H1 (cell line): ENCODE data around the gene TSC22D3. TPM values are rescaled to one million over a fixed set of nuclear protein-coding genes. Genes with fewer than 3 reads are reported as not detected.

Source experiments
- CTCF ChIA-PET: fragments of 300-600 bp; sonication (Branson Sonifier 250); formaldehyde crosslinking; loops from one replicate; lab custom pipeline; 2021; ENCODE audit not compliant: partially characterized antibody; lab: Charles Lee
- POLR2A ChIA-PET: fragments of 300-600 bp; sonication (Branson Sonifier 250); formaldehyde crosslinking; loops from one replicate; lab custom pipeline; 2021; ENCODE audit warnings: inconsistent platforms; ENCODE audit not compliant: partially characterized antibody; lab: Charles Lee
- DNase-seq, 2 experiments: peaks; one replicate each; pipeline versions ENCODE4 v3.0.0 to v3.0.0-alpha.2; 2010 to 2022; ENCODE audit warnings: low spot score in 2 of 2, low read depth in 1 of 2, mixed read lengths in 1 of 2
- FAIRE-seq: peaks from 2 replicates; lab custom pipeline; 2011; peaks lifted over from hg19 to GRCh38; lab: Jason Lieb, UNC
- H2AFZ ChIP-seq: 2 replicates; pipeline ENCODE4 v1.8.1; 2012; ENCODE audit warnings: low read length, inconsistent platforms
- H2AK5ac ChIP-seq: 2 replicates; pipeline ENCODE4 v1.6.1; 2013; ENCODE audit warnings: low read depth, low read length
- H2BK120ac ChIP-seq: replicated peaks from 2 replicates; pipeline ENCODE3; 2013; ENCODE audit warnings: low read depth, low read length, inconsistent platforms
- H2BK12ac ChIP-seq: 2 replicates; pipeline ENCODE4 v1.6.1; 2013; ENCODE audit warnings: low read depth, low read length
- H2BK15ac ChIP-seq: 2 replicates; pipeline ENCODE4 v1.6.1; 2013; ENCODE audit warnings: low read length
- H2BK20ac ChIP-seq: 2 replicates; pipeline ENCODE4 v1.6.1; 2013; ENCODE audit warnings: low read length
- H2BK5ac ChIP-seq: 2 replicates; pipeline ENCODE4 v1.6.1; 2013; ENCODE audit warnings: low read depth, low read length
- H3K14ac ChIP-seq: 2 replicates; pipeline ENCODE4 v1.6.1; 2013; ENCODE audit warnings: inconsistent platforms; ENCODE audit not compliant: insufficient read length
- H3K18ac ChIP-seq: 2 replicates; pipeline ENCODE4 v1.6.1; 2013; ENCODE audit warnings: low read length; ENCODE audit errors: extremely low read depth
- H3K23ac ChIP-seq: 2 replicates; pipeline ENCODE4 v1.6.1; 2013; ENCODE audit warnings: inconsistent platforms; ENCODE audit not compliant: insufficient read length
- H3K23me2 ChIP-seq: 2 replicates; pipeline ENCODE4 v1.6.1; 2013; ENCODE audit warnings: low read depth, low read length
- H3K27ac ChIP-seq: 2 replicates; pipeline ENCODE4 v1.6.1; 2011; ENCODE audit warnings: low read depth, low read length, inconsistent platforms
- H3K27me3 ChIP-seq, 4 experiments: replicated peaks in 1 of 4; 1 replicate in 1 of 4; 2 replicates in 3 of 4; pipeline versions ENCODE4 v1.6.1 to v1.8.1; 2011 to 2013; ENCODE audit warnings: low read length in 3 of 4, mild to moderate bottlenecking in 3 of 4, inconsistent platforms in 2 of 4, mixed read lengths in 2 of 4, moderate library complexity in 1 of 4; ENCODE audit not compliant: control insufficient read depth in 3 of 4, insufficient read depth in 3 of 4; ENCODE audit errors: extremely low read depth in 1 of 4
- H3K36me3 ChIP-seq, 4 experiments: 2 replicates each; pipeline versions ENCODE4 v1.6.1 to v1.8.1; 2011 to 2013; ENCODE audit warnings: mild to moderate bottlenecking in 4 of 4, low read length in 3 of 4, moderate library complexity in 2 of 4, control low read depth in 1 of 4, inconsistent platforms in 1 of 4; ENCODE audit not compliant: insufficient read depth in 4 of 4, control insufficient read depth in 2 of 4
- H3K4ac ChIP-seq: replicated peaks from 2 replicates; pipeline ENCODE3; 2013; ENCODE audit warnings: low read length, low read depth, mixed read lengths, inconsistent platforms; ENCODE audit not compliant: insufficient read length
- H3K4me1 ChIP-seq, 4 experiments: replicated peaks in 1 of 4; 1 replicate in 1 of 4; 2 replicates in 3 of 4; pipeline versions ENCODE4 v1.6.1 to v1.8.1; 2011 to 2013; ENCODE audit warnings: low read length in 3 of 4, inconsistent platforms in 2 of 4, mixed read lengths in 1 of 4; ENCODE audit not compliant: insufficient read depth in 4 of 4, control insufficient read depth in 3 of 4
- H3K4me2 ChIP-seq, 2 experiments: 2 replicates each; pipeline versions ENCODE4 v1.6.1 to v1.8.1; 2011 to 2013; ENCODE audit warnings: low read depth in 2 of 2, low read length in 2 of 2, control low read depth in 1 of 2, inconsistent platforms in 1 of 2, mild to moderate bottlenecking in 1 of 2; ENCODE audit not compliant: insufficient read depth in 1 of 2
- H3K4me3 ChIP-seq, 4 experiments: fragments of 200-600, 300-600 bp in 1 of 4; sonication (generic), shearing (Covaris generic), sonication (Bioruptor Twin) in 1 of 4; 2 replicates each; pipeline versions ENCODE4 v1.5.1 to v1.8.1; 2011 to 2016; ENCODE audit warnings: low read length in 4 of 4, low read depth in 3 of 4, control low read depth in 2 of 4, inconsistent platforms in 2 of 4, mild to moderate bottlenecking in 2 of 4, mixed read lengths in 1 of 4, moderate library complexity in 1 of 4; ENCODE audit not compliant: insufficient read depth in 2 of 4; ENCODE audit errors: extremely low read depth in 1 of 4
- H3K56ac ChIP-seq: replicated peaks from 2 replicates; pipeline ENCODE3; 2013; ENCODE audit warnings: low read depth, mild to moderate bottlenecking, mixed read lengths, low read length, inconsistent platforms; ENCODE audit not compliant: insufficient read length
- H3K79me1 ChIP-seq: 2 replicates; pipeline ENCODE4 v1.6.1; 2013; ENCODE audit warnings: low read depth, low read length, control low read depth
- H3K79me2 ChIP-seq, 2 experiments: 2 replicates each; pipeline versions ENCODE4 v1.6.1 to v1.8.1; 2012 to 2013; ENCODE audit warnings: low read length in 2 of 2, mild to moderate bottlenecking in 2 of 2, inconsistent platforms in 1 of 2; ENCODE audit not compliant: insufficient read depth in 2 of 2, control insufficient read depth in 1 of 2
- H3K9ac ChIP-seq, 4 experiments: replicated peaks in 1 of 4; 1 replicate in 1 of 4; 2 replicates in 3 of 4; pipeline versions ENCODE4 v1.6.1 to v1.8.1; 2011 to 2013; ENCODE audit warnings: low read depth in 3 of 4, low read length in 3 of 4, control low read depth in 2 of 4, mild to moderate bottlenecking in 2 of 4, moderate library complexity in 2 of 4, inconsistent platforms in 1 of 4; ENCODE audit errors: extremely low read depth in 1 of 4
- H3K9me3 ChIP-seq, 2 experiments: 2 replicates each; pipeline versions ENCODE4 v1.6.1 to v1.8.1; 2012 to 2013; ENCODE audit warnings: mild to moderate bottlenecking in 2 of 2, moderate library complexity in 2 of 2, control low read depth in 1 of 2, inconsistent platforms in 1 of 2, low read depth in 1 of 2, low read length in 1 of 2, mixed read lengths in 1 of 2; ENCODE audit not compliant: insufficient read depth in 2 of 2
- H4K20me1 ChIP-seq, 2 experiments: replicated peaks in 1 of 2; 2 replicates each; pipeline versions ENCODE3 to v1.8.1; 2011 to 2013; ENCODE audit warnings: inconsistent platforms in 2 of 2, low read length in 2 of 2, mild to moderate bottlenecking in 1 of 2; ENCODE audit not compliant: insufficient read depth in 2 of 2, control insufficient read depth in 1 of 2
- H4K5ac ChIP-seq: 2 replicates; pipeline ENCODE4 v1.6.1; 2013; ENCODE audit warnings: low read length, low read depth, mixed read lengths, inconsistent platforms; ENCODE audit not compliant: insufficient read length
- H4K8ac ChIP-seq: 2 replicates; pipeline ENCODE4 v1.8.0; 2013; ENCODE audit warnings: mild to moderate bottlenecking, moderate library complexity, low read length, inconsistent platforms; ENCODE audit not compliant: insufficient read depth; ENCODE audit errors: extremely low read depth
- H4K91ac ChIP-seq: replicated peaks from 2 replicates; pipeline ENCODE3; 2013; ENCODE audit warnings: low read length, mixed read lengths, inconsistent platforms; ENCODE audit not compliant: insufficient read length
- ASH2L ChIP-seq: fragments of 200-600, 300-600 bp; sonication (generic); IDR thresholded peaks from one replicate; pipeline ENCODE4 v1.7.1; 2017; ENCODE audit warnings: low read length
- ATF3 ChIP-seq: IDR thresholded peaks from 2 replicates; pipeline ENCODE4 v1.6.1; 2011; ENCODE audit warnings: low read depth, mild to moderate bottlenecking, low read length; ENCODE audit not compliant: insufficient read depth
- BCL11A ChIP-seq, 2 experiments: IDR thresholded peaks; one replicate each; pipeline ENCODE4 v1.6.1; 2011; ENCODE audit warnings: low read depth in 2 of 2, low read length in 2 of 2, mild to moderate bottlenecking in 2 of 2
- CBX8 ChIP-seq: fragments of 300-800, 300-1000 bp; sonication (generic); IDR thresholded peaks from 2 replicates; pipeline ENCODE4 v1.7.1; 2016; ENCODE audit warnings: low read depth, low read length, borderline replicate concordance
- JUN ChIP-seq: IDR thresholded peaks from 2 replicates; pipeline ENCODE4 v1.6.1; 2011; ENCODE audit warnings: low read depth, mild to moderate bottlenecking, improper control_type of control experiment, low read length
- JUND ChIP-seq: IDR thresholded peaks from 2 replicates; pipeline ENCODE4 v1.6.1; 2011; ENCODE audit warnings: mild to moderate bottlenecking, improper control_type of control experiment, low read length
- PHF8 ChIP-seq: fragments of 200-600 bp; sonication (generic); conservative IDR thresholded peaks from 2 replicates; pipeline ENCODE4 v1.7.1; 2012; ENCODE audit warnings: low read depth, mild to moderate bottlenecking, inconsistent platforms, low read length, moderate library complexity
- POLR2A ChIP-seq, 2 experiments: IDR thresholded peaks; 1 replicate in 1 of 2; 2 replicates in 1 of 2; pipeline ENCODE4 v1.6.1; 2011; ENCODE audit warnings: low read depth in 2 of 2, low read length in 2 of 2, mild to moderate bottlenecking in 2 of 2; ENCODE audit errors: control extremely low read depth in 1 of 2
- RAD21 ChIP-seq, 2 experiments: IDR thresholded peaks in 1 of 2; conservative IDR thresholded peaks in 1 of 2; 2 replicates each; pipeline ENCODE4 v1.6.1; 2011; ENCODE audit warnings: low read depth in 2 of 2, low read length in 2 of 2, improper control_type of control experiment in 1 of 2, inconsistent platforms in 1 of 2, mild to moderate bottlenecking in 1 of 2, moderate library complexity in 1 of 2
- RBBP5 ChIP-seq: IDR thresholded peaks from 2 replicates; pipeline ENCODE4 v1.7.1; 2012; ENCODE audit warnings: low read depth, mild to moderate bottlenecking, inconsistent platforms, low read length, moderate library complexity, borderline replicate concordance
- SIN3A ChIP-seq, 2 experiments: IDR thresholded peaks in 1 of 2; conservative IDR thresholded peaks in 1 of 2; 2 replicates each; pipeline ENCODE4 v1.6.1; 2011 to 2012; ENCODE audit warnings: low read length in 2 of 2, improper control_type of control experiment in 1 of 2, low read depth in 1 of 2, mild to moderate bottlenecking in 1 of 2
- SP1 ChIP-seq: IDR thresholded peaks from 2 replicates; pipeline ENCODE4 v1.6.1; 2011; ENCODE audit warnings: low read depth, low read length
- TEAD4 ChIP-seq: IDR thresholded peaks from 2 replicates; pipeline ENCODE4 v1.6.1; 2012; ENCODE audit warnings: low read depth, low read length, inconsistent platforms, mixed read lengths
- ZNF274 ChIP-seq: IDR thresholded peaks from 2 replicates; pipeline ENCODE4 v1.7.0; 2012; ENCODE audit warnings: low read length, borderline replicate concordance; ENCODE audit errors: extremely low read depth
- WGBS, 2 experiments: shearing (Covaris generic) in 1 of 2; methylation state at CpG; one replicate each; pipeline versions ENCODE4 v1.1.6 to v1.1.7; 2013 to 2015; ENCODE audit warnings: low lambda C conversion rate in 2 of 2, mixed read lengths in 2 of 2, inconsistent platforms in 1 of 2, low coverage in 1 of 2, missing lambda C conversion rate in 1 of 2; ENCODE audit not compliant: insufficient replicate concordance in 2 of 2, insufficient coverage in 1 of 2, insufficient read length in 1 of 2; ENCODE audit errors: extremely low coverage in 1 of 2, missing lambda C conversion rate in 1 of 2; 5-methylcytosine and 5-hydroxymethylcytosine counted together
- polyA plus RNA-seq, 7 experiments: library from polyadenylated mRNA; depleted of rRNA in 3 of 7; stranded (reverse) in 5 of 7; unstranded in 2 of 7; fragments of >200 nt in 5 of 7; fragments of 200-250 nt in 2 of 7; gene quantifications; 1 replicate in 5 of 7; 2 replicates in 1 of 7; 4 replicates in 1 of 7; pipeline versions ENCODE4 v1.2.1 to v1.2.3, GENCODE V29; 2011 to 2013; ENCODE audit warnings: missing spikeins in 2 of 7, mixed read lengths in 2 of 7
- total RNA-seq: library from RNA; stranded (reverse); fragmentation: NEBNext Ultra II Directional; extraction: Animal tissue kit (Norgen Biotek cat#: 25700); gene quantifications from 2 replicates; pipeline ENCODE4 v1.2.1, GENCODE V29; 2021

TSC22D3 gene
- total and polyA plus RNA-seq, 2 of the 8 experiments (the other 6 are each of a cell fraction or from before 2014, with no cell fraction given) = 7.6 to 12.9 TPM

GRCh38 chrX:107724653-107725052, 50.9 kb downstream of the TSC22D3 start:
- Histone ChIP-seq H3K4me3 (no peak overlapping the region), H3K4me1 (peaks cover 0 to 8% (median 3%) of the 10 kb centered on the region in 4 experiments; a peak in 2 of 7 replicates), H3K23me2 (no peaks in the 10 kb centered on the region), H2BK15ac (no peak overlapping the region), H3K27ac (no peak overlapping the region), H3K23ac (no peak overlapping the region), H4K8ac (no peak overlapping the region), H3K4me2 (no peak overlapping the region), H2BK5ac (no peak overlapping the region), H2BK12ac (no peak overlapping the region), H3K9ac (no peak overlapping the region), H3K36me3 (no peaks in the 10 kb centered on the region), H4K20me1 (no peaks in the 10 kb centered on the region), H2AFZ (no peak overlapping the region), H3K79me1 (no peaks in the 10 kb centered on the region), H3K18ac (no peak overlapping the region), H3K14ac (no peak overlapping the region), H3K56ac (no peak overlapping the region), H2BK120ac (no peak overlapping the region), H3K79me2 (no peaks in the 10 kb centered on the region), H4K91ac (no peak overlapping the region), H2BK20ac (no peak overlapping the region), H4K5ac (no peak overlapping the region), H3K9me3 (no peaks in the 10 kb centered on the region), H3K27me3 (no peaks in the 10 kb centered on the region), H3K4ac (no peak overlapping the region), H2AK5ac (no peak overlapping the region)
- CTCF ChIA-PET = interaction anchor here (17.0 kb wide), 1 partner anchor 56 kb away, joined by 325 read pairs; no protein-coding TSS in a partner anchor
- FAIRE-seq (no peak), DNase-seq (no peak)
- 86% methylated on average over 3 of the region's 3 CpGs; no CpG with 5 or more reads in 1 of the 2 experiments for WGBS, 2 experiments
- POLR2A ChIA-PET = no interaction called here
- TF ChIP-seq PHF8 (no peak), RAD21 (IDR thresholded peaks at IDR 0.05 in 1 of 2, conservative IDR thresholded peaks at IDR 0.05 in 1 of 2; ENCODE audit: low read depth in 2 of 2, low read length in 2 of 2) (no peak), RBBP5 (no peak), ZNF274 (no peak), JUND (no peak), ATF3 (no peak), SP1 (no peak), SIN3A (conservative IDR thresholded peaks at IDR 0.05 in 1 of 2, IDR thresholded peaks at IDR 0.05 in 1 of 2; ENCODE audit: low read depth in 1 of 2, low read length in 2 of 2) (no peak), TEAD4 (no peak), POLR2A (IDR thresholded peaks at IDR 0.05; ENCODE audit: control extremely low read depth in 1 of 2, low read depth in 2 of 2, low read length in 2 of 2) (no peak), BCL11A (IDR thresholded peaks at IDR 0.05; ENCODE audit: low read depth in 2 of 2, low read length in 2 of 2) (no peak), ASH2L (no peak), JUN (no peak), CBX8 (no peak)
